HepG2 (cell line): ENCODE data around the gene RING1. TPM values are rescaled to one million over a fixed set of nuclear protein-coding genes. Genes with fewer than 3 reads are reported as not detected.

Source experiments
- ATF7-NPFF ChIP-seq: sonication (generic); formaldehyde crosslinking; IDR thresholded peaks from 2 replicates; pipeline ENCODE4 v1.8.1; 2023; ENCODE audit warnings: mild to moderate bottlenecking, low read depth, missing genetic modification reagents, moderate library complexity
- CAMTA2 ChIP-seq: sonication (generic); formaldehyde crosslinking; IDR thresholded peaks from 2 replicates; pipeline ENCODE4 v1.4.0; 2020; ENCODE audit warnings: mild to moderate bottlenecking, missing genetic modification reagents, borderline replicate concordance
- CCDC6 ChIP-seq: sonication (generic); formaldehyde crosslinking; IDR thresholded peaks from 2 replicates; pipeline ENCODE4 v1.8.1; 2022; ENCODE audit warnings: mild to moderate bottlenecking, missing genetic modification reagents, moderate library complexity
- EHMT2 ChIP-seq: fragments of 200-600 bp; sonication (generic); IDR thresholded peaks from 2 replicates; pipeline ENCODE4 v1.7.0; 2017; ENCODE audit warnings: antibody characterized with exemption, low read depth, low read length, borderline replicate concordance
- GATAD2A ChIP-seq: IDR thresholded peaks from 2 replicates; pipeline ENCODE4 v1.6.1; 2016
- GLI4 ChIP-seq: sonication (generic); formaldehyde crosslinking; IDR thresholded peaks from 2 replicates; pipeline ENCODE4 v1.5.1; 2020; ENCODE audit warnings: missing genetic modification reagents, mild to moderate bottlenecking, moderate library complexity, borderline replicate concordance
- JARID2 ChIP-seq: sonication (generic); formaldehyde crosslinking; IDR thresholded peaks from 2 replicates; pipeline ENCODE4 v1.8.1; 2023; ENCODE audit warnings: missing genetic modification reagents, inconsistent platforms; ENCODE audit not compliant: insufficient replicate concordance
- NBN ChIP-seq: fragments of 450-650 bp; conservative IDR thresholded peaks from 2 replicates; pipeline ENCODE4 v1.6.1; 2017
- PHF21A ChIP-seq: sonication (generic); formaldehyde crosslinking; IDR thresholded peaks from 2 replicates; pipeline ENCODE4 v1.5.0; 2020; ENCODE audit warnings: mild to moderate bottlenecking, missing genetic modification reagents
- PHF5A ChIP-seq: IDR thresholded peaks from one replicate; pipeline ENCODE4 v1.6.1; 2018; ENCODE audit warnings: low read depth, missing genetic modification reagents; ENCODE audit not compliant: unreplicated experiment
- SALL1 ChIP-seq: sonication (generic); formaldehyde crosslinking; IDR thresholded peaks from 2 replicates; pipeline ENCODE4 v1.8.0; 2022; ENCODE audit warnings: mild to moderate bottlenecking, missing genetic modification reagents
- SRSF9 ChIP-seq: fragments of 200-400 bp; formaldehyde crosslinking; IDR thresholded peaks from 2 replicates; pipeline ENCODE4 v1.6.1; 2018; ENCODE audit warnings: borderline replicate concordance, mild to moderate bottlenecking, low read depth, low read length; ENCODE audit not compliant: insufficient read depth, poor library complexity, severe bottlenecking
- TCF12 ChIP-seq, 2 experiments: fragments of 450-650 bp in 1 of 2; sonication (generic) in 1 of 2; formaldehyde crosslinking in 1 of 2; IDR thresholded peaks; 2 replicates each; pipeline versions ENCODE4 v1.6.1 to v1.8.0; 2017 to 2022; ENCODE audit warnings: antibody characterized with exemption in 1 of 2, mild to moderate bottlenecking in 1 of 2, missing genetic modification reagents in 1 of 2, moderate library complexity in 1 of 2
- TEAD2 ChIP-seq: sonication (generic); formaldehyde crosslinking; IDR thresholded peaks from 2 replicates; pipeline ENCODE4 v1.9.0; 2021; ENCODE audit warnings: missing genetic modification reagents
- ZBTB10 ChIP-seq: sonication (generic); formaldehyde crosslinking; IDR thresholded peaks from 2 replicates; pipeline ENCODE4 v1.4.0; 2020; ENCODE audit warnings: missing genetic modification reagents, borderline replicate concordance
- ZFX ChIP-seq: sonication (generic); formaldehyde crosslinking; IDR thresholded peaks from 2 replicates; pipeline ENCODE4 v1.4.0; 2020; ENCODE audit warnings: mild to moderate bottlenecking, low read depth, missing genetic modification reagents, moderate library complexity
- ZNF232 ChIP-seq: sonication (generic); formaldehyde crosslinking; IDR thresholded peaks from 2 replicates; pipeline ENCODE4 v1.4.0; 2020; ENCODE audit warnings: missing genetic modification reagents, borderline replicate concordance
- ZNF414 ChIP-seq: sonication (generic); formaldehyde crosslinking; IDR thresholded peaks from 2 replicates; pipeline ENCODE4 v1.5.0; 2020; ENCODE audit warnings: missing genetic modification reagents
- ZNF616 ChIP-seq: sonication (generic); formaldehyde crosslinking; IDR thresholded peaks from 2 replicates; pipeline ENCODE4 v1.5.0; 2020; ENCODE audit warnings: low read depth, mild to moderate bottlenecking, missing genetic modification reagents
- ZNF619 ChIP-seq: sonication (generic); formaldehyde crosslinking; IDR thresholded peaks from 2 replicates; pipeline ENCODE4 v1.4.0; 2020; ENCODE audit warnings: mild to moderate bottlenecking, missing genetic modification reagents
- ZNF839 ChIP-seq: sonication (generic); formaldehyde crosslinking; IDR thresholded peaks from 2 replicates; pipeline ENCODE4 v1.4.0; 2020; ENCODE audit warnings: missing genetic modification reagents, mild to moderate bottlenecking, borderline replicate concordance
- polyA plus RNA-seq, 8 experiments: library from polyadenylated mRNA; depleted of rRNA in 3 of 8; stranded (reverse) in 7 of 8; unstranded in 1 of 8; fragments of >200 nt; fragmentation: Illumina TruSeq in 4 of 8; extraction: Trizol in 4 of 8; gene quantifications; 2 replicates each; pipeline versions ENCODE4 v1.2.1 to v1.2.3, GENCODE V29; 2011 to 2016; ENCODE audit warnings: low read depth in 4 of 8, missing spikeins in 1 of 8, mixed read lengths in 1 of 8; ENCODE audit not compliant: insufficient read depth in 1 of 8
- total RNA-seq, 5 experiments: library from RNA; depleted of rRNA; stranded (reverse); fragments of >200 nt; fragmentation: Illumina TruSeq; extraction: Trizol; gene quantifications; 2 replicates each; pipeline ENCODE4 v1.2.3, GENCODE V29; 2016; ENCODE audit warnings: low read depth in 1 of 5
- TF ChIP-seq, protein P1 (sequence below): sonication (generic); formaldehyde crosslinking; IDR thresholded peaks from 2 replicates; pipeline ENCODE4 v1.8.0; 2022; ENCODE audit warnings: mild to moderate bottlenecking, missing genetic modification reagents, moderate library complexity
- TF ChIP-seq, protein P2 (sequence below): sonication (generic); formaldehyde crosslinking; conservative IDR thresholded peaks from 2 replicates; pipeline ENCODE4 v1.8.0; 2022; ENCODE audit warnings: missing genetic modification reagents

RING1 gene
- total and polyA plus RNA-seq, 2 of the 13 experiments (the other 11 are each of a cell fraction or from before 2014, with no cell fraction given), result 23.9 to 33.6 TPM

- TF ChIP-seq ZNF414 (CRISPR knock-in tag) (0 out of 2 replicates have a peak, but pooled peaks have one; percentile 75), ZNF839 (CRISPR knock-in tag) (no peak), EHMT2 (no peak), SRSF9 (no peak), NBN (no peak), CAMTA2 (0 out of 2 replicates have a peak, but pooled peaks have one; percentile 40), ZFX (peak; percentile 73), ZNF232 (CRISPR knock-in tag) (no peak), TEAD2 (CRISPR knock-in tag) (no peak), ZBTB10 (CRISPR knock-in tag) (no peak), SALL1 (CRISPR knock-in tag) (peak; percentile 76), PHF5A (CRISPR knock-in tag) (no peak), GATAD2A (CRISPR knock-in tag) (peak; percentile 53; the same call in 1 of the 2 replicates), CCDC6 (CRISPR knock-in tag) (peak; percentile 57; the same call in 1 of the 2 replicates), TCF12 (IDR thresholded peaks at IDR 0.05) (no peak), TCF12 (CRISPR knock-in tag; IDR thresholded peaks at IDR 0.05) (no peak), GLI4 (no peak), PHF21A (CRISPR knock-in tag) (no peak), JARID2 (CRISPR knock-in tag) (no peak), ZNF619 (no peak), ZNF616 (CRISPR knock-in tag) (no peak), ATF7-NPFF (CRISPR knock-in tag) (0 out of 2 replicates have a peak, but pooled peaks have one; percentile 44)
- TF ChIP-seq, protein P1, sequence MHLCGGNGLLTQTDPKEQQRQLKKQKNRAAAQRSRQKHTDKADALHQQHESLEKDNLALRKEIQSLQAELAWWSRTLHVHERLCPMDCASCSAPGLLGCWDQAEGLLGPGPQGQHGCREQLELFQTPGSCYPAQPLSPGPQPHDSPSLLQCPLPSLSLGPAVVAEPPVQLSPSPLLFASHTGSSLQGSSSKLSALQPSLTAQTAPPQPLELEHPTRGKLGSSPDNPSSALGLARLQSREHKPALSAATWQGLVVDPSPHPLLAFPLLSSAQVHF (CRISPR knock-in tag), result no peak
- TF ChIP-seq, protein P2, sequence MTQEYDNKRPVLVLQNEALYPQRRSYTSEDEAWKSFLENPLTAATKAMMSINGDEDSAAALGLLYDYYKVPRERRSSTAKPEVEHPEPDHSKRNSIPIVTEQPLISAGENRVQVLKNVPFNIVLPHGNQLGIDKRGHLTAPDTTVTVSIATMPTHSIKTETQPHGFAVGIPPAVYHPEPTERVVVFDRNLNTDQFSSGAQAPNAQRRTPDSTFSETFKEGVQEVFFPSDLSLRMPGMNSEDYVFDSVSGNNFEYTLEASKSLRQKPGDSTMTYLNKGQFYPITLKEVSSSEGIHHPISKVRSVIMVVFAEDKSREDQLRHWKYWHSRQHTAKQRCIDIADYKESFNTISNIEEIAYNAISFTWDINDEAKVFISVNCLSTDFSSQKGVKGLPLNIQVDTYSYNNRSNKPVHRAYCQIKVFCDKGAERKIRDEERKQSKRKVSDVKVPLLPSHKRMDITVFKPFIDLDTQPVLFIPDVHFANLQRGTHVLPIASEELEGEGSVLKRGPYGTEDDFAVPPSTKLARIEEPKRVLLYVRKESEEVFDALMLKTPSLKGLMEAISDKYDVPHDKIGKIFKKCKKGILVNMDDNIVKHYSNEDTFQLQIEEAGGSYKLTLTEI (CRISPR knock-in tag), result no peak
These were observed 46.7 kb upstream of the RING1 start (continued) for GRCh38 chr6:33161354-33162331.
